Natural killer cell treated with Interleukin-12 subunit alpha and Interleukin-12 subunit beta and Interleukin-15 and Interleukin-18, amount 100 ng/mL, for 72 hours (primary cell): ENCODE results near the gene NOL9. TPM values are rescaled to one million over a fixed set of nuclear protein-coding genes. Genes with fewer than 3 reads are reported as not detected.
"Not testable (repeated sequence)": the region's sequence is repeated elsewhere in the genome, so short reads cannot be mapped to it uniquely, and the experiment has no call there.

ENCODE experiments used
- ATAC-seq, 2 donors: fragments of 150-1000 bp; cut with Tn5 transposase in 1 of 2; sonication (Bioruptor Pico), chemical (Tn5 transposase) in 1 of 2; 2 replicates each; pipeline ENCODE4 v1.10.0; 2021
- DNase-seq: peaks from one replicate; pipeline ENCODE4 v3.0.0; 2022; ENCODE audit warnings: low spot score
- H3K27ac Mint-ChIP-seq, 2 donors: 1 replicate in 1 of 2; 2 replicates in 1 of 2; pipeline ENCODE4 v1.8.0; 2022; ENCODE audit warnings: mixed read lengths in 2 of 2, mild to moderate bottlenecking in 1 of 2, moderate library complexity in 1 of 2
- H3K27me3 Mint-ChIP-seq, 2 donors: 1 replicate in 1 of 2; 2 replicates in 1 of 2; pipeline ENCODE4 v1.8.0; 2022; ENCODE audit warnings: mixed read lengths in 2 of 2
- H3K36me3 Mint-ChIP-seq: one replicate; pipeline ENCODE4 v1.8.0; 2022; ENCODE audit warnings: mixed read lengths
- H3K4me1 Mint-ChIP-seq, 2 donors: 1 replicate in 1 of 2; 2 replicates in 1 of 2; pipeline ENCODE4 v1.8.0; 2022; ENCODE audit warnings: low read depth in 2 of 2, mixed read lengths in 2 of 2, mild to moderate bottlenecking in 1 of 2
- H3K4me3 Mint-ChIP-seq: one replicate; pipeline ENCODE4 v1.8.0; 2022; ENCODE audit warnings: mixed read lengths
- H3K9me3 Mint-ChIP-seq: 2 replicates; pipeline ENCODE4 v1.8.0; 2022; ENCODE audit warnings: mixed read lengths
- total RNA-seq, 2 donors: library from RNA; stranded (reverse); gene quantifications; one replicate each; pipeline ENCODE4 v1.2.3, GENCODE V29; 2022

NOL9 gene
- total RNA-seq, 2 donors from 2014 or later = 41.6 to 80.5 TPM

DNA sequence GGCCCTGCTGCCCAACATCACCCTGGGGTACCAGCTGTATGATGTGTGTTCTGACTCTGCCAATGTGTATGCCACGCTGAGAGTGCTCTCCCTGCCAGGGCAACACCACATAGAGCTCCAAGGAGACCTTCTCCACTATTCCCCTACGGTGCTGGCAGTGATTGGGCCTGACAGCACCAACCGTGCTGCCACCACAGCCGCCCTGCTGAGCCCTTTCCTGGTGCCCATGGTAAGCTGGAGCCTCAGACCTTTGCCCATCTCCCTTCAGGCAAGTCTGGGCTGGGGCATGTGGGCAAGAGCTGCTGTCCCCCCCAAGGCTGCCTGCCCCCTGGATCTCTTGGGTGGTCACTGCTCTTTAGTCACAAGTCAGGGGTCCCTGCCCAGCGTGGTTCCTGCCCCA lies 16.7 kb upstream of the NOL9 start:
- no peaks in the 10 kb centered on the region for H3K9me3 Mint-ChIP-seq
- ATAC-seq (peak in 1 of 2 donors; percentile 7), DNase-seq (no peak)
- no peak overlapping the region for H3K27ac Mint-ChIP-seq
- no peaks in the 10 kb centered on the region for H3K36me3 Mint-ChIP-seq
- H3K4me1 Mint-ChIP-seq = no peaks in the 10 kb centered on the region
- no peak overlapping the region for H3K4me3 Mint-ChIP-seq
- H3K27me3 Mint-ChIP-seq = peaks cover 8 to 17% of the 10 kb centered on the region in 2 donors

DNA sequence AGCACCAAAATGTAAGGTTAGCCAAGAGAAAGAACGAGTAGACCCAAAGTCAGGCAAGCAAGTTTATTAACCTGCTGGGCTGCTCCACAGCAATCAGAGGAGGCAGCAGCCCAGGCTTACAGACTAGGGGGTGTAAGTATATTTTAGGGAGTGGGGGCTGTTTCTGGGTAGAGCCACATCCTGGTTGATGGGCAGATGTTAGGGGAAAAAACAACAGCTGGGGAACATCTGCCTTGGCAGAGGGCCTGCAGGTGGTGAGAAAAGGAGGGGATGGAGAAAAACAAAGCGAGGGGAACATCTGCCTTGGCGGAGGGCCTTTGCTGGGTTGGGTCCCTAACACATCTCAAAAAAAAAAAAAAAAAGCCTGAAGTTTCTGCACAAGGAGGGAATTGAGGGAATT lies 15.8 kb upstream of the NOL9 start:
- H3K27me3 Mint-ChIP-seq = peaks cover 8 to 17% of the 10 kb centered on the region in 2 donors
- no peak for DNase-seq
- H3K36me3 Mint-ChIP-seq = no peaks in the 10 kb centered on the region
- no peaks in the 10 kb centered on the region for H3K9me3 Mint-ChIP-seq
- ATAC-seq = no peak
- no peak overlapping the region for H3K4me3 Mint-ChIP-seq
- H3K4me1 Mint-ChIP-seq = no peaks in the 10 kb centered on the region
- no peak overlapping the region for H3K27ac Mint-ChIP-seq

DNA sequence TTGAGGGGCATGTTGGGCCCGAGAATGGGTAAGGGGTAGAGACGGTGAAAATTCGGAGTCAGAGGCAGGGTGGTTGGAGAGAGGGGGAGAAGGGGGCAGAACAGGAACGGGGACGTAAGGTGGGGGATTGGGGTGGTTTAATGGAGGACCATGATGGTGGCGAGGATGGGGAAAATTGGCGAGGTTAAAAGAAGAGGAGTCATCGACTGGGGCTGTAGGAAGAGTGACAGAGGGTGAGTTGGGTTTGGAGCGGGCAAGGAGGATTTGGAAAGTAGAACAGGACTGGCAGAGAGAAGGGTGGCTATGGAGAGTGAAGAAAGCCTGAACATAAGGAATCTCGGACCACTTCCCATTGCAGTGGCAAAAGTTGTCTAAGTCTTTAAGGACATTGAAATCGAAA lies 14.7 kb upstream of the NOL9 start:
- ATAC-seq (no peak), DNase-seq (no peak)
- H3K27me3 Mint-ChIP-seq = peaks cover 8 to 17% of the 10 kb centered on the region in 2 donors
- no peak overlapping the region for H3K27ac Mint-ChIP-seq
- no peaks in the 10 kb centered on the region for H3K36me3 Mint-ChIP-seq
- H3K4me1 Mint-ChIP-seq = no peaks in the 10 kb centered on the region
- no peak overlapping the region for H3K4me3 Mint-ChIP-seq
- no peaks in the 10 kb centered on the region for H3K9me3 Mint-ChIP-seq

DNA sequence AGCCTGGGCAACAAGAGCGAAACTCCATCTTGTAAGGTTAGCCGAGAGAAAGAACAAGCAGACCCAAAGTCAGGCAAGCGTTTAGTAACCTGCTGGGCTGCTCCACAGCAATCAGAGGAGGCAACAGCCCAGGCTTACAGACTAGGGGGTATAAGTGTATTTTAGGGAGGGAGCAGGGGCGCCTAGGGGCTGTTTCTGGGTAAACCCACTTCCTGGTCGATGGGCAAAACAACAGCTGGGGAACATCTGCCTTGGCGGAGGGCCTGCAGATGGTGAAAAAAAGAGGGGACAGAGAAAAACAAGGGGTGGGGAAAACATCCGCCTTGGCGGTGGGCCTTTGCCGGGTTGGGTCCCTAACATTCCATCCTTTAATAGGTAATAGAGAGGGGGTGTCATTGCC lies 6.0 kb upstream of the NOL9 start:
- Mint-ChIP-seq H3K27ac (no peak overlapping the region), H3K36me3 (no peaks in the 10 kb centered on the region), H3K4me1 (no peaks in the 10 kb centered on the region), H3K4me3 (no peak overlapping the region), H3K9me3 (no peaks in the 10 kb centered on the region), H3K27me3 (no peaks in the 10 kb centered on the region)
- DNase-seq = no peak
- ATAC-seq = no peak

DNA sequence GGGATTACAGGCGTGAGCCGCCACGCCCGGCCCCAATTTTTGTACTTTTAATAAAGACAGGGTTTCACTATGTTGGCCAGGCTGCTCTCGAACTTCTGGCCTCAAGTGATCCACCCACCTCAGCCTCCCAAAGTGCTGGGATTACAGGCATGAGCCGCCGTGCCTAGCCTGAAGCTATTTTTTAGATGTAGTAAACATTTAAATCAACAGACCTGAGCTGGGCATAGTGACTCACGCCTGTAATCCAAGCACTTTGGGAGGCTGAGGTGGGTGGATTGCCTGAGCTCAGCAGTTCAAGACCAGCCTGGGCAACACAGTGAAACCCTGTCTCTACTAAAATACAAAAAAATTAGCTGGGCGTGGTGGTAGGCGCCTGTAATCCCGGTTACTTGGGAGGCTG lies 4.8 kb upstream of the NOL9 start:
- not testable (repeated sequence) for H3K36me3 Mint-ChIP-seq, H3K9me3 Mint-ChIP-seq, H3K4me3 Mint-ChIP-seq, ATAC-seq, H3K27me3 Mint-ChIP-seq, H3K4me1 Mint-ChIP-seq, DNase-seq, H3K27ac Mint-ChIP-seq

DNA sequence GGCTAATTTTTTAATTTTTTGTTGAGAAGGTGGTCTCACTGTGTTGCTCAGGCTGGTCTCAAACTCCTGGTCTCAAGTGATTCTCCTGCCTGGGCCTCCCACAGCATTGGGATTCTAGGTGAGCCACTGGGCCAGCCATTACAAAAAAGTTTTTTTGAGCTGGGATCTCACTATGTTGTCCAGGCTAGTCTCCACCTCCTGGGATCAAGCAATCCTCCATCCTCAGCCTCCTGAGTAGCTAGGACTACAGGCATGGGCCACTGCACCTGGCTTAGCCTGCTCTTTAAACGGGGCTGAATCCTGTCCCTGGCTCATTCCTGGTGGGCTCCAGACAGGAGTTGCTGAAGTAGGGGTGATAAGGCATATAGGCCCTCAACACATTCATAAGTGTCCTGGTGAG lies 3.3 kb upstream of the NOL9 start:
- Mint-ChIP-seq H3K27me3 (no peaks in the 10 kb centered on the region), H3K4me1 (peaks cover 6 to 7% of the 10 kb centered on the region in 2 donors), H3K9me3 (no peaks in the 10 kb centered on the region), H3K36me3 (no peaks in the 10 kb centered on the region), H3K4me3 (no peak overlapping the region), H3K27ac (no peak overlapping the region)
- DNase-seq (no peak), ATAC-seq (no peak)

DNA sequence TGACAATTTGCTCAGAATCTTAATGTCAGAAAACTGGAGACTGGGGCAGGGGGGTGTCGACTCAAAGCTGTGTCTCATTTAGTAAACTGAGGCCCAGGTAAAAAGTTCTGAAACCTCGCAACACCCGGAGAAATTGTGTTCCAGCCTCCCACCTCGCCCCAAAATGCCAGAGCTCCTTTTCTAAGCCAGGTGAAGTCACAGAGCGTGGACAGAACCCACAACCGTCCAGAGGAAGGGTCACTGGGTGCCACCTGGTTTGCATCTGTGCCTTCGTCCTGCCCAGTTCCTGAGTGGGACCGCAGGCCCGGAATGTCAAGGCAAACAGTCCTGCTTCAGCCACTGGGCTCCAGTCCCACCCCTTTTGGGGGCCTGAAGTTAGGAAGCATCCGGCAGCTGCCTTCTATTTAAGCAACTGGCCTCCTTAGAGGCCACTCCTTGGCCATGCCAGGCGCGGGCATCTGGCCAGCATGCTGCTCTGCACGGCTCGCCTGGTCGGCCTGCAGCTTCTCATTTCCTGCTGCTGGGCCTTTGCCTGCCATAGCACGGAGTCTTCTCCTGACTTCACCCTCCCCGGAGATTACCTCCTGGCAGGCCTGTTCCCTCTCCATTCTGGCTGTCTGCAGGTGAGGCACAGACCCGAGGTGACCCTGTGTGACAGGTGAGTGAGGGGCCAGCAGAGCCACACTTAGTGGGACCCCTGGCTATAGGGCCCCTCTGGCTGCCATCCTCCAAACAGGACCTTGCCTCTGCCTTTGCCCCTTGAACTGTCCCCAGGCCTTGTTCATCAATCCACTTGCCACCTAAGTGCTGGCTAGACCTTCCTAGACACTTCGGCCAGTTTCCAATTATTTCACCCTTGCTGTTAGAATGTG lies 830 bp upstream of the NOL9 start, which contains the start of gene TAS1R1:
Gene TAS1R1, plus strand, starts transcription at position 401 of the 872 bp plus-strand sequence. Its CDS starts 67 bp downstream, at position 468.
- Mint-ChIP-seq H3K27me3 (no peaks in the 10 kb centered on the region), H3K4me3 (peak within 1 kb of the TSS; percentile 56), H3K27ac (no peak within 1 kb of the TSS), H3K4me1 (peaks cover 8% of the 10 kb centered on the region in 2 donors), H3K36me3 (no peaks in the 10 kb centered on the region), H3K9me3 (no peaks in the 10 kb centered on the region)
- ATAC-seq (no peak), DNase-seq (no peak)

DNA sequence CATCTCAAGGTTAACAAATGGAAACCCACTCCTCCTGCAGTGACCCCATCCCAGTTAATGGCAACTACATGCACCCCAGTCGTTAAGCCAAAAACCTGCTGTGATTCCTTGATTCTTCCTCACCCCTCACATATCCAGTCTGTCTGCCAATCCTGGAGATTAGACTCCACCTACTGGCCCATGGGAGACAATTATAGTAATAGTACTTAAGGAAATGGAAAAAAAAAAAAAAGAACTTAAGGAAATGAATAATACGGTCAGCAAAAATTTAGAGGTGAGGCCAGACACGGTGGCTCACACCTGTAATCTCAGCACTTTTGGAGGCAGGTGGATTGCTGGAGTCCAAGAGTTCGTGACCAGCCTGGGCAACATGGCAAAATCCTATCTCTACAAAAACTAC lies 7.0 kb downstream of the NOL9 start:
- Mint-ChIP-seq H3K36me3 (peaks cover 21% of the 10 kb centered on the region), H3K9me3 (no peaks in the 10 kb centered on the region), H3K27me3 (no peaks in the 10 kb centered on the region)

DNA sequence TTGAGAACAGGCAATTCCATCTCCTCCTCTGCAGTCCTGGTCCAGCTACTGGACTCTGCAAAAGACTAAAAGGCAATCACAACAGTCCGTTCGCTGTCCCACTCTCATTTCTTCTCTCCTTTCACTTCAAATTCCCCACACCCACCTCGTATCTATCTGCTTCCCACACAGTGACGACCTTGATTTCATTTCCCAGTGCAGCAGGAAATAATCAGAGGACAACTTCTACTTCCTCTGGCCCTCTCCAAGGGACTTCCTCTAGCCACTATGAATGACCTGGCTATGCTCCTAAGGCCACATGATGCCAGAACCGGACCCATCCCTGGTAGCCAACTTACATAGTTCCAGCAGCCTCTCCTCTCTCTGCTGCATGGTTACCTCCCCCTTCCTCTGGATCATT lies 8.0 kb downstream of the NOL9 start:
- peaks cover 21% of the 10 kb centered on the region for H3K36me3 Mint-ChIP-seq
- no peaks in the 10 kb centered on the region for H3K27me3 Mint-ChIP-seq
- DNase-seq (no peak), ATAC-seq (no peak)
- H3K4me3 Mint-ChIP-seq = no peak overlapping the region
- no peaks in the 10 kb centered on the region for H3K9me3 Mint-ChIP-seq
- peaks cover 10 to 19% of the 10 kb centered on the region in 2 donors for H3K4me1 Mint-ChIP-seq
- H3K27ac Mint-ChIP-seq = peak overlapping the region in 1 of 2 donors; percentile 4

More for the DNA sequence above, 7.0 kb downstream of the NOL9 start:
- Mint-ChIP-seq H3K4me1 (peaks cover 12 to 19% of the 10 kb centered on the region in 2 donors), H3K4me3 (no peak overlapping the region), H3K27ac (peak overlapping the region in 1 of 2 donors; percentile 4)
- no peak for DNase-seq
- no peak for ATAC-seq

DNA sequence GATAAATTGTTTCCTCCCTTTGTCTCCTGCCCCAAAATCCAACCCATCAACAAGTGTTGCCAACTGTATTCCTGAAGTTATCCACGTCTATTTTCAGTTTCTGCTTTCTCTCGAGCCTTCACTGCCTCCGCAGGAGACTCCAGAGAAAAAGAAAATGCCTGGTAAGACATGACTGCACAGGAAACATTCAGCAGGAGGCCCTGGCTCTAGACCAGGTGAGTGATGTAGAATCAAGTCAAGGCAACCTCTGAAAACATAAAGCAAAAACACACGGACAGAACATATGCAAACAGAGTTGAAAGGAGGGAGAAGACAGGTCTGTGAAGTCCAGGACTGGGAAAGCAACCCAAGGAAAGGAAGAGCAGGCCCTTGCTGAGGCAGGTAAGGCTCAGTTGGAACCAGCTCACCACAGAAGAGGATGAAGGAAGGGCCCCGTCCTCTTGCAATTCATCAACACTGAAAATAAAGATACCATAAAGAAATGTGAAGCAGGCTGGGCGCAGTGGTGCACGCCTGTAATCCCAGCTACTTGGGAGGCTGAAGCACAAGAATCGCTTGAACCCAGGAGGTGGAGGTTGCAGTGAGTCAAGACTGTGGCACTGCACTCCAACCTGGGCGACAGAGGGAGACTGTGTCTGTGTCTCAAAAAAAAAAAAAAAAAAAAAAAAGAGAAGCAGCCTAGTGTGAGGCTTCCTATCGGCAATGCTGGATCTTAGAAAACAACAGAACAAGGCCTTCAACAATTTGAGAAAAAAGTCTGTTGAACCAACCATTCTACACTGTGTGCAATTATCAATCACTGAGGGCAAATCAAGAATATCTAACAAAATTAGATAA lies 8.8 kb downstream of the NOL9 start:
- Mint-ChIP-seq H3K36me3 (peaks cover 21% of the 10 kb centered on the region), H3K4me1 (peaks cover 10 to 19% of the 10 kb centered on the region in 2 donors), H3K4me3 (no peak overlapping the region), H3K27ac (peak overlapping the region; percentile 15 to 19), H3K9me3 (no peaks in the 10 kb centered on the region), H3K27me3 (no peaks in the 10 kb centered on the region)
- no peak for DNase-seq
- no peak for ATAC-seq

DNA sequence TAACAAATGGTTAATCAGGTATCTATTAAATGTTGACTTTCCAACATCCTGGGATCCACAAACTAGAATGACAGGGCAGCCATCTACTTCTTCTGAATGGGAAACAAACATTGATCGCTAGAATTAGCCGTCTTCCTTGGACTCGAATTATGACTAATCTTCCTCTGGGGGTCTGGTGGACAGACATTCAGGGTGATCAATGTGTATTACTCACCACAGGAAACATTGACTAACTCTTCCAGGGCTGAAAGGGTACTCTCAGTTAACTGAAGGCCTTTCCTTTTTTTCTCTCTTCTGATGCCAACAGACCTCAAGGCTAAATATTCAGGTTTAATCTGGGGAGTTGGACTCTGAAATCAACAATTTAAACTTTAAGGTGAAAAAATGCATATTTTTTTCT lies 9.5 kb downstream of the NOL9 start:
- ATAC-seq (no peak), DNase-seq (no peak)
- Mint-ChIP-seq H3K4me3 (no peak overlapping the region), H3K4me1 (peaks cover 10 to 19% of the 10 kb centered on the region in 2 donors), H3K9me3 (no peaks in the 10 kb centered on the region), H3K27me3 (no peaks in the 10 kb centered on the region), H3K36me3 (peaks cover 21% of the 10 kb centered on the region), H3K27ac (peak overlapping the region; percentile 15 to 19)

DNA sequence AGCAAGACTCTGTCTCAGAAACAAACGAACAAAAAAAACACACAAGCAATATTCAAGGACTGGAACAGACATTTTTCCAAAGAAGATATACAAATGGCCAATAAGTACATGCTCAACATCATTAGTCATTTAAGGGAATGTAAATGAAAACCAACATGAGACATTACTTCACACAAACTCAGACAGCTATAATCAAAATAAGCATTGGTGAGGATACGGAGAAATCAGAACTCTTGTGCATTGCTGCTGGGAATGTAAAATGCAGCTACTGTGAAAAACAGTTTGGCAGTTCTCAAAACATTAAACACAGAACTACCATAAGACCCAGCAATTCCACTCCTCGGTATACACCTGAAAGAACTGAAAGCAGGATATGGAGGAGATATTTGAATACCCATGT lies 15.4 kb downstream of the NOL9 start:
- ATAC-seq (no peak), DNase-seq (no peak)
- H3K4me3 Mint-ChIP-seq = no peak overlapping the region
- H3K4me1 Mint-ChIP-seq = peaks cover 0 to 2% of the 10 kb centered on the region in 2 donors
- H3K27me3 Mint-ChIP-seq = no peaks in the 10 kb centered on the region
- no peak overlapping the region for H3K27ac Mint-ChIP-seq
- H3K9me3 Mint-ChIP-seq = no peaks in the 10 kb centered on the region
- no peaks in the 10 kb centered on the region for H3K36me3 Mint-ChIP-seq

DNA sequence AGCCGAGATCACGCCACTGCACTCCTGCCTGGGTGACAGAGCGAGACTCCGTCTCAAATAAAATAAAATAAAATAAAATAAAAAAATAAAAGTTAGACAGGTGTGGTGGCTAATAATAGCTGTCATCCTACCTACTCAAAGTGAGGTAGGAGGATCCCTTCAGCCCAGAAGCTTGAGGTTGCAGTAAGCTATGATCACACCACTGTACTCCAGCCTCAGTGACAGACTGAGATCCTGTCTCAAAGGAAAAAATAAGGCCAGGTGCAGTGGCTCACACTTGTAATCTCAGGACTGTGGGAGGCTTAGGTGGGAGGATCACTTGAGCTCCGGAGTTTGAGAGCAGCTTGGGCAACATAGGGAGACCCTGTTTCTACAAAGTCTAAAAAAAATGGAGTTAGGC lies 18.0 kb downstream of the NOL9 start:
- Mint-ChIP-seq H3K4me1 (peaks cover 0 to 2% of the 10 kb centered on the region in 2 donors), H3K36me3 (peaks cover 6% of the 10 kb centered on the region), H3K4me3 (no peak overlapping the region), H3K27me3 (no peaks in the 10 kb centered on the region), H3K9me3 (no peaks in the 10 kb centered on the region), H3K27ac (no peak overlapping the region)
- no peak for ATAC-seq
- DNase-seq = no peak

DNA sequence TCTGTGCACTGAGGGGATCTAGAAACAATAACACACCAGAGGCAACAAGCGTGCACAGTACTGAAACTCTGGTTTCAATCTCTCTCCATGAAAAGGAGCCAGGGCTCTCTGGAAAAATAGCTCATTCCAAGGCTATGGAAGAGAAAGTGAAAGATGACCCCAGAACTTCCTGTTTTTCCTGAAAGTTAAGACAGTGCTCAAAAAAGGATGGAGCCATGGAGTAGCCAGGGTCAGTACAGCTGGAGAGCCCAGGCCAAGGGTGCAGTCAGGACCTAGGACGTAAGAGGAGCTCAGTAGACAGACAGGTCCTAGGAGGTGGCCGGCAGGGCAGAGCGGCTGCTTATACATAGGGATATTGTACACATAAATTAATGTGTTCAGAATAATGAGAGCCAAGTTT lies 19.1 kb downstream of the NOL9 start:
- peaks cover 0 to 2% of the 10 kb centered on the region in 2 donors for H3K4me1 Mint-ChIP-seq
- H3K9me3 Mint-ChIP-seq = no peaks in the 10 kb centered on the region
- H3K36me3 Mint-ChIP-seq = peaks cover 6% of the 10 kb centered on the region
- H3K4me3 Mint-ChIP-seq = no peak overlapping the region
- H3K27me3 Mint-ChIP-seq = no peaks in the 10 kb centered on the region
- H3K27ac Mint-ChIP-seq = peak overlapping the region in 1 of 2 donors; percentile 47
- DNase-seq (no peak), ATAC-seq (no peak)
